Endothelial cell of umbilical vein (primary cell): ENCODE results near the gene COQ8A.

Experiments used
- CTCF ChIP-seq, 2 donors: IDR thresholded peaks; 1 replicate in 1 of 2; 2 replicates in 1 of 2; pipeline ENCODE4 v1.5.1; 2011; ENCODE audit warnings: low read length in 2 of 2, mild to moderate bottlenecking in 2 of 2, moderate library complexity in 2 of 2, control low read depth in 1 of 2, inconsistent platforms in 1 of 2, low read depth in 1 of 2; ENCODE audit not compliant: insufficient read depth in 1 of 2; ENCODE audit errors: extremely low read depth in 1 of 2
- EZH2 ChIP-seq: IDR thresholded peaks from 2 replicates; pipeline ENCODE4 v1.6.1; 2012; ENCODE audit warnings: borderline replicate concordance, low read depth, mild to moderate bottlenecking, moderate library complexity, low read length, inconsistent platforms; ENCODE audit not compliant: severe bottlenecking
- MAX ChIP-seq: IDR thresholded peaks from 2 replicates; pipeline ENCODE4 v1.6.1; 2011; ENCODE audit not compliant: insufficient read depth, insufficient read length
- POLR2AphosphoS5 ChIP-seq: IDR thresholded peaks from 2 replicates; pipeline ENCODE4 v1.6.1; 2012; ENCODE audit warnings: low read depth, mild to moderate bottlenecking, control low read depth, low read length, moderate library complexity; ENCODE audit not compliant: insufficient read depth

GRCh38 chr1:227016990-227017389, 76.9 kb downstream of the COQ8A start:
- TF ChIP-seq CTCF (IDR thresholded peaks at IDR 0.05; ENCODE audit: extremely low read depth in 1 of 2, insufficient read depth in 1 of 2, low read depth in 1 of 2, low read length in 2 of 2), result no peak
- no peak for TF ChIP-seq EZH2
- no peak for TF ChIP-seq POLR2AphosphoS5
- TF ChIP-seq MAX, result no peak
